IMR-90 (cell line): ENCODE results near the gene SIT1. TPM values are rescaled to one million over a fixed set of nuclear protein-coding genes. Genes with fewer than 3 reads are reported as not detected.
A peak's percentile ranks its signal among the peaks of the same experiment; 100 is the strongest.

ENCODE experiments used
- ATAC-seq: fragments of 200-7000 bp; cut with Tn5 transposase; 2 replicates; pipeline ENCODE4 v1.9.1; 2020; ENCODE audit warnings: low read depth, mild to moderate bottlenecking, moderate library complexity
- Bru-seq: library from RNA; stranded (reverse); fragments of 400-500 nt; gene quantifications from one replicate; lab custom pipeline; 2021; lab: Mats Ljungman, UMichigan
- BruChase-seq, 2 experiments: library from RNA; stranded (reverse); fragments of 400-500 nt; gene quantifications; one replicate each; lab custom pipeline; 2021; lab: Mats Ljungman, UMichigan
- BruUV-seq: library from RNA; stranded (reverse); fragments of 400-500 nt; replicated peaks from 2 replicates; lab custom pipeline; 2021; lab: Mats Ljungman, UMichigan
- CTCF ChIA-PET: fragments of 300-600 bp; formaldehyde crosslinking; extraction: SDS; loops from one replicate; lab custom pipeline; 2021; ENCODE audit warnings: antibody characterized with exemption; lab: Yijun Ruan, JAX
- POLR2A ChIA-PET: fragments of 300-600 bp; sonication (Branson Sonifier 250); formaldehyde crosslinking; loops from one replicate; lab custom pipeline; 2022; ENCODE audit warnings: antibody characterized with exemption; ENCODE audit not compliant: unreplicated experiment; lab: Charles Lee
- DNase-seq: peaks from one replicate; pipeline ENCODE4 v3.0.0; 2013
- H2AFZ ChIP-seq: replicated peaks from 2 replicates; pipeline ENCODE3; 2013; ENCODE audit warnings: low read length, mild to moderate bottlenecking; ENCODE audit not compliant: poor library complexity
- H2AK5ac ChIP-seq: 2 replicates; pipeline ENCODE4 v1.6.1; 2013; ENCODE audit warnings: low read depth, low read length, inconsistent platforms
- H2AK9ac ChIP-seq: replicated peaks from 2 replicates; pipeline ENCODE3; 2013; ENCODE audit warnings: mild to moderate bottlenecking, low read depth, low read length, moderate library complexity; ENCODE audit not compliant: poor library complexity
- H2BK120ac ChIP-seq: 2 replicates; pipeline ENCODE4 v1.6.1; 2013; ENCODE audit warnings: low read depth, low read length, inconsistent platforms
- H2BK15ac ChIP-seq: 3 replicates; pipeline ENCODE4 v1.6.1; 2013; ENCODE audit warnings: low read depth, low read length, inconsistent platforms
- H2BK20ac ChIP-seq: 2 replicates; pipeline ENCODE4 v1.6.1; 2013; ENCODE audit warnings: low read depth, mild to moderate bottlenecking, inconsistent platforms, low read length, moderate library complexity
- H2BK5ac ChIP-seq: 2 replicates; pipeline ENCODE4 v1.6.1; 2013; ENCODE audit warnings: mild to moderate bottlenecking, low read depth, low read length, inconsistent platforms; ENCODE audit not compliant: poor library complexity, severe bottlenecking
- H3K14ac ChIP-seq: replicated peaks from 2 replicates; pipeline ENCODE4 v1.6.1; 2013; ENCODE audit warnings: low read depth, low read length, inconsistent platforms
- H3K18ac ChIP-seq: 2 replicates; pipeline ENCODE4 v1.6.1; 2013; ENCODE audit warnings: low read depth, low read length, control low read depth
- H3K23ac ChIP-seq: 2 replicates; pipeline ENCODE4 v1.6.1; 2013; ENCODE audit warnings: low read depth, low read length, inconsistent platforms
- H3K27ac ChIP-seq: 2 replicates; pipeline ENCODE4 v1.5.1; 2013; ENCODE audit warnings: mild to moderate bottlenecking, control low read depth, low read length; ENCODE audit not compliant: insufficient read depth
- H3K27me3 ChIP-seq: 2 replicates; pipeline ENCODE4 v1.6.1; 2013; ENCODE audit warnings: low read length; ENCODE audit not compliant: control insufficient read depth, insufficient read depth
- H3K36me3 ChIP-seq: 2 replicates; pipeline ENCODE4 v1.6.1; 2013; ENCODE audit warnings: low read length, mixed read lengths; ENCODE audit not compliant: control insufficient read depth, insufficient read depth
- H3K4ac ChIP-seq: 2 replicates; pipeline ENCODE4 v1.6.1; 2013; ENCODE audit warnings: low read depth, low read length, inconsistent platforms
- H3K4me1 ChIP-seq: 2 replicates; pipeline ENCODE4 v1.6.1; 2013; ENCODE audit warnings: low read length, mixed read lengths; ENCODE audit not compliant: control insufficient read depth, insufficient read depth
- H3K4me2 ChIP-seq: 2 replicates; pipeline ENCODE4 v1.6.1; 2013; ENCODE audit warnings: low read depth, mild to moderate bottlenecking, control low read depth, low read length, moderate library complexity
- H3K4me3 ChIP-seq: 2 replicates; pipeline ENCODE4 v1.5.1; 2013; ENCODE audit warnings: low read depth, mild to moderate bottlenecking, control low read depth, low read length, moderate library complexity; ENCODE audit not compliant: insufficient read depth
- H3K56ac ChIP-seq: 2 replicates; pipeline ENCODE4 v1.6.1; 2013; ENCODE audit warnings: low read length, inconsistent platforms; ENCODE audit not compliant: insufficient read depth; ENCODE audit errors: extremely low read depth
- H3K79me1 ChIP-seq, 2 experiments: 2 replicates each; pipeline ENCODE4 v1.6.1; 2013; ENCODE audit warnings: low read length in 2 of 2, inconsistent platforms in 1 of 2, low read depth in 1 of 2
- H3K9ac ChIP-seq: 2 replicates; pipeline ENCODE4 v1.6.1; 2013; ENCODE audit warnings: low read depth, low read length, control low read depth
- H3K9me1 ChIP-seq: 2 replicates; pipeline ENCODE4 v1.6.1; 2013; ENCODE audit warnings: low read length, inconsistent platforms; ENCODE audit not compliant: insufficient read depth
- H3K9me3 ChIP-seq: 2 replicates; pipeline ENCODE4 v1.6.1; 2013; ENCODE audit warnings: low read length; ENCODE audit not compliant: control insufficient read depth, insufficient read depth
- H4K20me1 ChIP-seq: 2 replicates; pipeline ENCODE4 v1.6.1; 2013; ENCODE audit warnings: low read length, inconsistent platforms; ENCODE audit not compliant: insufficient read depth
- H4K5ac ChIP-seq: 2 replicates; pipeline ENCODE4 v1.6.1; 2013; ENCODE audit warnings: mild to moderate bottlenecking, low read depth, low read length, control low read depth
- H4K8ac ChIP-seq, 2 experiments: 2 replicates each; pipeline ENCODE4 v1.6.1; 2013; ENCODE audit warnings: low read depth in 2 of 2, low read length in 2 of 2, control low read depth in 1 of 2, inconsistent platforms in 1 of 2
- H4K91ac ChIP-seq: 2 replicates; pipeline ENCODE4 v1.6.1; 2013; ENCODE audit warnings: low read depth, low read length, inconsistent platforms; ENCODE audit not compliant: insufficient read depth
- BHLHE40 ChIP-seq: fragments of 150-350 bp; IDR thresholded peaks from 2 replicates; pipeline ENCODE4 v1.6.1; 2016; ENCODE audit warnings: mild to moderate bottlenecking, low read depth, low read length
- CEBPB ChIP-seq: IDR thresholded peaks from 2 replicates; pipeline ENCODE4 v1.6.1; 2012; ENCODE audit warnings: low read depth, low read length, improper control_type of control experiment
- CHD1 ChIP-seq: IDR thresholded peaks from 2 replicates; pipeline ENCODE4 v1.6.1; 2012; ENCODE audit warnings: low read depth, low read length, improper control_type of control experiment
- CTCF ChIP-seq: conservative IDR thresholded peaks from 2 replicates; pipeline ENCODE4 v1.5.1; 2012; ENCODE audit warnings: mild to moderate bottlenecking, low read depth, low read length, improper control_type of control experiment
- ELK1 ChIP-seq: fragments of 150-350 bp; IDR thresholded peaks from 2 replicates; pipeline ENCODE4 v1.6.1; 2016; ENCODE audit warnings: low read depth, mild to moderate bottlenecking, low read length, moderate library complexity, borderline replicate concordance
- FOS ChIP-seq: fragments of 150-350 bp; IDR thresholded peaks from 2 replicates; pipeline ENCODE4 v1.6.1; 2016; ENCODE audit warnings: low read depth, low read length
- MAFK ChIP-seq: IDR thresholded peaks from 2 replicates; pipeline ENCODE4 v1.6.1; 2012; ENCODE audit warnings: low read depth, low read length, improper control_type of control experiment
- MXI1 ChIP-seq: IDR thresholded peaks from 2 replicates; pipeline ENCODE4 v1.6.1; 2012; ENCODE audit warnings: low read depth, mild to moderate bottlenecking, low read length, moderate library complexity, borderline replicate concordance
- NFE2L2 ChIP-seq: fragments of 150-350 bp; IDR thresholded peaks from 2 replicates; pipeline ENCODE4 v1.6.1; 2016; ENCODE audit warnings: low read depth, mild to moderate bottlenecking, low read length
- RCOR1 ChIP-seq: IDR thresholded peaks from 2 replicates; pipeline ENCODE4 v1.6.1; 2012; ENCODE audit warnings: mild to moderate bottlenecking, low read length, improper control_type of control experiment; ENCODE audit not compliant: insufficient replicate concordance
- SMC3 ChIP-seq: fragments of 150-350 bp; IDR thresholded peaks from 2 replicates; pipeline ENCODE4 v1.6.1; 2016; ENCODE audit warnings: low read depth, mild to moderate bottlenecking, antibody characterized with exemption, low read length, moderate library complexity
- USF2 ChIP-seq: fragments of 150-350 bp; IDR thresholded peaks from 2 replicates; pipeline ENCODE4 v1.6.1; 2017; ENCODE audit warnings: mild to moderate bottlenecking, antibody characterized with exemption, low read length, low read depth
- WGBS, 2 experiments: methylation state at CpG; one replicate each; pipeline versions ENCODE4 v1.1.5 to v1.1.7; 2013; ENCODE audit warnings: missing lambda C conversion rate in 2 of 2; ENCODE audit not compliant: insufficient read length in 1 of 2; ENCODE audit errors: extremely low coverage in 2 of 2; 5-methylcytosine and 5-hydroxymethylcytosine counted together
- dilution Hi-C: fragments of 300-500 bp; cut with HindIII; formaldehyde crosslinking; loops from one replicate; pipeline ENCODE4 v1.14.3; 2018; ENCODE audit warnings: low sequenced_read_pairs; ENCODE audit not compliant: unreplicated experiment
- in situ Hi-C: fragments of 300-500 bp; cut with MboI; formaldehyde crosslinking; loops from 3 replicates; pipeline ENCODE4 v1.14.3; 2019; ENCODE audit warnings: low sequenced_read_pairs, inconsistent platforms, mixed read lengths
- intact Hi-C: fragments of 100-400 bp; cut with micrococcal nuclease; formaldehyde crosslinking; loops from 2 replicates; pipeline ENCODE4 v1.10.0; 2022
- long read RNA-seq: library from polyadenylated mRNA; unstranded; transcript quantifications from one replicate; pipeline ENCODE4 v2.0.0, GENCODE V29; 2021; ENCODE audit not compliant: unreplicated experiment
- polyA plus RNA-seq, 3 experiments: library from polyadenylated mRNA; depleted of rRNA; stranded (reverse); fragments of >200 nt; gene quantifications; 2 replicates each; pipeline ENCODE4 v1.2.3, GENCODE V29; 2012; ENCODE audit warnings: low replicate concordance in 1 of 3
- total RNA-seq: library from RNA; depleted of rRNA; stranded (reverse); fragments of >200 nt; gene quantifications from 2 replicates; pipeline ENCODE4 v1.2.3, GENCODE V29; 2012; rRNA removed

Gene SIT1
- total RNA-seq (not detected in 2 replicates), polyA plus RNA-seq (2012; rRNA removed) (not detected in 2 replicates), Bru-seq, nascent RNA (not detected), BruChase-seq, experiment 1, labeled RNA remaining after a 6-hour chase (not detected), BruChase-seq, experiment 2, labeled RNA remaining after a 2-hour chase (percentile 19 among the genes with signal in this experiment)
- polyA plus RNA-seq (2012; cell fraction: cytosol; rRNA removed) = 0.27 TPM in 1 of 2 replicates, not detected in the other
- polyA plus RNA-seq (2012; cell fraction: nucleus; rRNA removed; ENCODE audit: low replicate concordance) = not detected in 2 replicates
- long read RNA-seq = 0 reads

DNA sequence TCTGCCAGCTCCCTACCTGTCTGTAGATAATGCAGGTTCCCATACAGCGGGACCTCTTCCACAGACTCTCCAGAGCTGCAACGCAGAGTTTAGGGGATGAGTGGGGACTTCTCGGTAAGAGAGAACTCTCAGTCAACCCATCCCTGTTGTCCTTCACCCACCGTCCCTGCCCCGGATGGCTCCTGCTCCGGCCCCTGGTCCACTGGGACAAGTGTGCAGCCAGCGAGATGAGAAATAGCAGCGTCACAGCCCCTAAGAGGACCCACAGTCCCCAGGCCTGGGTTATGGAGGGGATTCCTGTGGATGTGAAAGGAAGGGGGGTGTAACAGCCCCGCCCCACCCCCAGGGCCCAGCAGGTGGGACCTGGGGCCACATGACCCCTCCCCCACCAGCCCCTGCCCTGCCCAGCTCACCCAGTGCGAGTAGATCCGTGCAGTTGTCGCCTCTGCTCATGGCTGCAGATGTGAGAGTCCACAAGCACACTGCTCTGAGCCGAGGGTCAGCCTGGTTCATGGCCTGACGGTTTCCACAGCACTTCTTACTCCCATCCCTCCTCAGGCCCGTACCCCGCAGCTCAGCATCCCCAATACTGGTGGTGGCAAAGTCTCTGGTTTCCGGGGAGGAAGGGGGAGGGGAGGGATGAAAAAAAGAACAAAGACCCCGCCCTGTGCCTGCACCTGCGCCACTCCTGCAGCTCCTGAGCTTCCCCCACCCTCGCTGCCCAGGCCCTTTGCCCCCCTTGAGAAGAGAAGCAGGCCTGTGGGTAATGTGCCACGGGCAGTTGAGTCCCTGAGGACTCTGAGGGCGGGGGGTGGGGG is at the start of gene SIT1:
Gene SIT1, minus strand, starts transcription at position 591 of the 818 bp plus-strand sequence. Its CDS starts 78 bp downstream, at position 513.
- no peak within 1 kb of the TSS for H2BK15ac ChIP-seq
- no peaks in the 10 kb centered on the region for H3K9me3 ChIP-seq
- H3K4me2 ChIP-seq = no peak within 1 kb of the TSS
- 0 out of 4 replicates have a peak, but pooled peaks cover 0 to 4% of the 10 kb centered on the region in 2 experiments for H3K79me1 ChIP-seq
- H3K4ac ChIP-seq = no peak within 1 kb of the TSS
- CTCF ChIA-PET = no interaction called here
- no peak within 1 kb of the TSS for H3K27ac ChIP-seq
- no peak within 1 kb of the TSS for H4K8ac ChIP-seq
- no peak within 1 kb of the TSS for H2BK5ac ChIP-seq
- H2AK9ac ChIP-seq = peak within 1 kb of the TSS; percentile 39
- no peaks in the 10 kb centered on the region for H3K36me3 ChIP-seq
- peak within 1 kb of the TSS; percentile 73 for H2AFZ ChIP-seq
- H3K56ac ChIP-seq = no peak within 1 kb of the TSS
- H3K27me3 ChIP-seq = no peaks in the 10 kb centered on the region
- ATAC-seq (no peak), DNase-seq (no peak)
- no TSS peak for BruUV-seq
- 55% methylated on average over 4 of the region's 22 CpGs; no CpG with 5 or more reads in 1 of the 2 experiments for WGBS, 2 experiments
- H4K91ac ChIP-seq = no peak within 1 kb of the TSS; the same call in 1 of the 2 replicates
- no peaks in the 10 kb centered on the region for H4K20me1 ChIP-seq
- H4K5ac ChIP-seq = no peak within 1 kb of the TSS
- POLR2A ChIA-PET = no interaction called here
- no peak within 1 kb of the TSS for H2BK120ac ChIP-seq
- no peak within 1 kb of the TSS for H3K23ac ChIP-seq
- no peak within 1 kb of the TSS for H3K4me3 ChIP-seq
- in situ Hi-C loops = loop anchor here (10.0 kb wide), 1 partner anchor 146 kb away; no protein-coding TSS in a partner anchor
- no peak within 1 kb of the TSS for H3K9ac ChIP-seq
- intact Hi-C loops = loop anchor here (10.0 kb wide), 2 partner anchors 164 to 166 kb away; partner anchors contain the start of genes HINT2 and SPAG8
- dilution Hi-C loops = no loop called here
- H3K18ac ChIP-seq = no peak within 1 kb of the TSS
- TF ChIP-seq FOS (no peak), BHLHE40 (no peak), CTCF (no peak), RCOR1 (no peak), CHD1 (no peak), CEBPB (no peak), MXI1 (no peak), ELK1 (no peak), NFE2L2 (no peak), SMC3 (no peak), USF2 (no peak), MAFK (no peak)
- no peak within 1 kb of the TSS for H2AK5ac ChIP-seq
- peaks cover 4% of the 10 kb centered on the region; the same call in 1 of the 2 replicates for H3K9me1 ChIP-seq
- no peak within 1 kb of the TSS for H2BK20ac ChIP-seq
- H3K4me1 ChIP-seq = peaks cover 14% of the 10 kb centered on the region
- no peak within 1 kb of the TSS for H3K14ac ChIP-seq
